Measurements from ENCODE around the gene TTC9C.
"Not testable (repeated sequence)": the region's sequence is repeated elsewhere in the genome, so short reads cannot be mapped to it uniquely, and the experiment has no call there.

The TTC9C gene

DNA sequence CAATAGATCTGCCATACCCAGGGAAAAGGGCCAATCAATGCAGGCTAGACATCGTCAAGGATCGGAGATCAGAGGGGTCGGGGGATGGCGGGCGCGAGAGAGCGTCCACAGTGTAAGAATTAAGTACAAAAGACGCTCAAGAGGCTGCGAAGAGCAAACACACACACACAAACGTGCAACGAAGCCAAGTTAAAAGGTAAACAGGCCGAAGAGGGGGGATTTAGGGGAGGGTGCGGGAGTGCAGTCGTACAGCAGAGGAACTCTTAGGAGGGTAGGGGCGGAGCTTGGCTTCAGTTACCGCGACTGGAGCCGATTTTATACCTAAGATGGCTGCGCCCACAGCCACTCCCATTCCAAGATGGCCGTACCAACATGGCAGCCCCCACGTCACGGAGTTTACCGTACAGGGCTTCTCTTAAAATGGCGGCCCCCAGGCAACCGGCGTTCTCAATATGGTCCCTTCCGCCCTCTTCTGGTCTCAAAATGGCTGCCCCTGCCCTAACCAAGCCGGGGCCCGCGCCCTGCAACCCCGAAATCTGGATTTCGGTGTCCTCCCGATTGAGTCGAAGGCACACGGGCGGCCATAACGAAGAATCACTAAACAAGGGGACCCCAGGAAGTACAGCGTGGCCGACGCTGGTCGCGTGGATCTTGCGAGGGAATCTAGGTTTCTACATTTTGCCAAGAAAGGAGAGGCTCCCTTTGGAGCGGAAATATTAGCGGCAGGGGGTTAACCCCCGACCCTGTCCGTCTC is 18.9 kb upstream of the TTC9C start:
- DNase-seq (ENCODE audit: low spot score), result peak; percentile 98

DNA sequence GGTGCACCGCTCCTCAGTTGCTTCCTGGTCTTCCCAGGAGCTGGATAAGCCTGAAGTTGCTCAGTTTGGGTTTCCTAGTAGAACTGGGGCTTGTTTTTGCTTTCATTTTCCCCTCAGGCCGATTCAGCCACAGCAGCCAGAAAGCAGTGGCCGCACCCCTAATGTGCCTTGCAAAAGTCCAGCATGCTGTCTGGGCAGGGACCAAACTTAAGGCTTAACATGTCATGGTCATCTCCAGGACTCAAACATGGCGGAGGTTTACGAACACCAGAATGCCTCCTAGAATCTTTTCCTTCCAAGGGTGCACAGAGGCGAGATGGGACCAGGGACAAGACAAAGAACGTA is 18.3 kb upstream of the TTC9C start:
- no peak for DNase-seq (ENCODE audit: low spot score)

DNA sequence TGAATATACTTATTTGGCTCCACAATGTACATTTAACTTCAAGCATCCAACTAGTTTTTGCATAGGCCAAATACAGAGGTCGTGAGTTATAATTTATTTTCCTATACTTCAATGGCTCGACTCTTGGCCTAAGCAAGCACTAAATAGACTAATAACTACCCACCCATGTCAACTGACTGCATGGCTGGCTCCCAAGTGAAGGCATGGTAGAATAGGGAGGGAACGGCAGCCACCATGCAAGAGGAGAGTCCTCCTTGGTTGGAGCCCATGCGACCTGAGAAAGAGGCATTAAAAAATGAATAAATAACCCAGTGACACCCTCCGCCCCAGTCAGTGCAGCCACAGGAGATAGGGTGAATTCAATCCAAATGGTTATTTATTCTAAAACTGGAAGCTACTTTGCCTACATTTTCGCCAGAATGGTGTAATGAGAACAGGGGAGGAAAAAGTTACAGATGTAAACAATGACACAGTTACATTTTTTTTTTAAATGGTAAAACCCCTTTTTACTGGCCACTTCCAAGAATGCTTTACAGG is 15.9 kb upstream of the TTC9C start:
- DNase-seq (ENCODE audit: low spot score), result no peak

DNA sequence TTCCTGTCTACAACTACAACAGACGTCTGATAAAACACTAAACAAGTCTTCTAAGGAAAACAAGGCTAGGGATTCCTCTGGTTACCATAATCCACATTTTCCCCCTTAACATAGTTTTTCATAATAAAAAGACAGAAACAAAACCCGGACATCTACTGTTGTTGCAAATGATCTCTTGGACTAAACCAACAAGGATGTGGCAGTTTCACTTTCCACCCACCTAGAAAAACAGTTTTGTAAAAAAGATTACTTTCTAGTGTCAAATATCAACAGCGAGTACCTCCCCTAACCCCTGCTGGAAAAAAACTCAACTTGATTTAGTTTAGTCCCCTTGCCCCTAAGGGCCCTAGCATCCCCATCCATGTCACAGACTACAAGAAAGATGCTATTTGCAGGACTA is 15.4 kb upstream of the TTC9C start:
- DNase-seq (ENCODE audit: low spot score), result no peak

DNA sequence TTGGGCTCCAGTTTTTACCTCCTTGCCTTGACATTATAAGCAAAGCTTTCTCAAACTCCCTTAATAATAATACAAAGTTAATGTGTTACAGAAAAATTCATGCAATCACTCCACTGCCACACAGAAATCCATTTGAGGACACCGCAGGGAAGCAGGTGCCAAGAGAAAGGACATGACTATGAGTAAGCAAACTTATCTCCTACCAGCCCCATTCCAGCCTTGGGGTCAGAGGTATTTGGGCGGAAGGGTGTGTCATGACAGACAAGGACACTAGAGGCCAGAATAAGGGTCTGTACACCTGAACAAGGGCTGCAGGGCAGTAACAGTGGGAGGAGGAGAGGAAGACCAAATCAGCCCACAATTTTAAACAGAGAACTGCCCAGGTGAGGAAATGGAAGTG is 14.9 kb upstream of the TTC9C start:
- no peak for DNase-seq (ENCODE audit: low spot score)

DNA sequence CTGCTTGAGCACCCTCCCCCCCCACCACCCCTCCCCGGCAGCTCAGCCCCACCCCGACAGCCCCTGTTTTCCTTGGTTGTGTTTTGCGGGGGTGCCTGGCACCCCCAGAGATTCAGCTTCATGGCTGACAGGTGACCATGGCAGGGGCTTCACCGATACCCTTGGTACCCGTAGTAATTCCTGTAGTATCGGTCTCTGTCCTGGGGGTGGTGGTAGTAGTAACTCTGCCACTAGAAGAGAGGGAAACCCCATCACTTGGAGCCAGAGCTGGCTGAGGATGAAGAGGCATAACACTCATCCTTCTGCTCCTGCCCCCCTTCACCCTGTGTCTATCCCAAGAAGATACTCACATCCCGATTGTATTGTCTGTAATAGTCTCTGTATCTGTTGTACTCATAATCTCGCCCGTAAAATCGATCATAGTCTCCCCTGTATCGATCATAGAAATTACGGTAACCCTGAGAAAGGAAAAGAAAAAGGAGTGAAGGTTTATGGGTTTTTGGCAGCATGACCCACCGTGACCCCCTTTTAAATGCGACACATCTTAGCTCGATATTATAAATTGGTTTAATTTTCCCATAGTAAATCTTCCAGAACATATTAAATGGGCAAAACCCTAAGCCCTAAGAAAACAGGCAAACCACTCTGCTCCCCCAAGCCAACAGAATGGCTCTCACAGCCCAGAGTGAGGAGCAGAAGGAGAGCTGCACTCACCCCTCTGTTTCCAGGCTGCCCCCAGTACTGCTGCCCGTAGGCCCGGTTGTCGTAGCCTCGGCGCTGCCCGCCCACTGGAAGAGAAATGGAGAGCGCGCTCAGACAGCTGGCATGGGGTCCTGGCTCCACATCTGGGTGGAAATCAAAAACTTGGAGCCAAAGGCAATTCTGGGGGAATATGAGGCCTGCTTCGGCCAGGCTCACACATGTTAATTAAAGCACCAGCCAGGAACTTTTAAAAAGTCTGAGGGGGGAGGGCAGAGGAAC is 12.8 kb upstream of the TTC9C start:
- no peak for DNase-seq (ENCODE audit: low spot score)

DNA sequence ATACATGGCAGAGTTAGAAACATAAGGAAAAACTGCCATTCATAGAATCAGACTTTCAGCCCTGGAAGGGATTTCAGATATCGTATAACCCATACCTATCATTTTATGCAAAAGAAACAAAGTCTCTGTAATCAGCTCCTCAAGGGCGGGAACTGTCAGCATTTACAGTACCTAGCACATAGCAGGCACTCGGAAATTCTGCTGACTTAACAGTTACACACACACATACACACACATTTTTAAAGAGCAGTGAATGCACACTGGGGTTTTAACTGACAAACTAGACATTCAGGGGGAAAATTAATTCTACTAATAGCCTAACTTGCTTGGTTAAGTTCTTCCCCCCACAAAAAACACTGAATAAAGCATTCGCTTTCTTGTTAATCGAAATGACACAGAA is 12.1 kb upstream of the TTC9C start:
- no peak for DNase-seq (ENCODE audit: low spot score)

DNA sequence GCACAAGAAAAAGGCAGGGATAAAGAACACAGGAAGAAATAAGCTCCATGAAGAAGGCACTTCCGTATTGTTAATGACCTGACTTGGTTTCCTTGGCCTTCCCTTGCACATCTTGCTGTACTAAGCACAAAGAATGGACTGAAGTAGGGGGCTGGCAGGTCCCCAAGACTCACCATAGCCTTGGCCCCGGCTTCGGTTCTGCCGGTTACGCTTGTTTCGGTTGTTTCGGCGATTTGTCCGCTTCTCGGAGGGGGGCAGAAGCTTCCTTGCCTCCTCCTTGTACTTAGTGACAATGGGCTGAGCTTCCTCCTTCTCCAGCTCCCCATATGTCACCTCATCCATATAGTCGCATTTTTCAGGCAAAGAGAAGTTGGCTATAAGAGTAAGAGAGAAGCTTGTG is 11.5 kb upstream of the TTC9C start:
- no peak for DNase-seq (ENCODE audit: low spot score)

DNA sequence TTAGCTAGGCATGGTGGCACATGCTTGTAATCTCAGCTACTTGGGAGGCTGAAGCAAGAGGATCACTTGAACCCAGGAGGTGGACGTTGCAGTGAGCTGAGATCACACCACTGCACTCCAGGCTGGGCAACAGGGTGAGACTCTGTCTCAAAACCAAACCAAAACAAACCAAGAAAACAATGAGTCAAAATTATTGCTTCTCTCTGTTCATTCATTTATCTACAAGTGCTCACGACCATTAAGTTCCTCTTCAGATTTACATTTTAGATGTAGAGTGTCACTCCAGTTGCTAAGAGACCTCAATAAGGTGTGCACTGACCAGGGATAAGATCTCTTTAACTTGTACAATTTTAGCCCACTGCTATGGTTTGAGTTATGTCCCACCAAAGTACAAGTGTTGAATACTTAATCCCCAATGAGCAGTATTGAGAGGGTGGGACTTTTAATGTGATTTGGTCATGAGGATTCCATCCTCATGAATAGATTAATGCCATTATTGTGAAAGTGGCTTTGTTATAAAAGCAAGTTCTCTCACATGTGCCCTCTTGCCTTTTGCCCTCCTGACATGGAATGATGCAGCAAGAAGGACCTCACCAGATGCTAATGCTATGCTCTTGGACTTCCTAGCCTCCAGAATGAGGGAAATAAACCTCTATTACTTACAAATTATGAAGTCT is 8.8 kb upstream of the TTC9C start:
- DNase-seq (ENCODE audit: low spot score), result no peak

DNA sequence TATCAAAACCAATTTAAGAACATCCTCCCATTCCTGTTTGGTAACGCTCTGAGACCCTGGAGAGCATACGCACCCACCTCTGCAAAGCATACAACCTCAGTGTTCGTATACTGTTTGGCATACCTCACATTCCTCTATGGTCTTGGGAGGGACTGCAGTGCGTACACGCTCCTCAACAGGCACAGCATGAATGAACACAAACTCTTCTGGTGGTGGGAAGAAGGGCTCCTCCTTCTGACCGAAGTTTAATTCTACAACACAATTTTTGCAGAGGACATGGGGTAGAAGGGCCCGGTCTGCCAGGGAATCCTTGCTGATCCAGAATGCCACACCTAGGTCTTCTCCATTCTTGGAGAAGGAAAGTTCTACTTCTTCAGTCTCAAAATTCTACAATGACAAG is 6.3 kb upstream of the TTC9C start:
- DNase-seq (ENCODE audit: low spot score), result no peak

DNA sequence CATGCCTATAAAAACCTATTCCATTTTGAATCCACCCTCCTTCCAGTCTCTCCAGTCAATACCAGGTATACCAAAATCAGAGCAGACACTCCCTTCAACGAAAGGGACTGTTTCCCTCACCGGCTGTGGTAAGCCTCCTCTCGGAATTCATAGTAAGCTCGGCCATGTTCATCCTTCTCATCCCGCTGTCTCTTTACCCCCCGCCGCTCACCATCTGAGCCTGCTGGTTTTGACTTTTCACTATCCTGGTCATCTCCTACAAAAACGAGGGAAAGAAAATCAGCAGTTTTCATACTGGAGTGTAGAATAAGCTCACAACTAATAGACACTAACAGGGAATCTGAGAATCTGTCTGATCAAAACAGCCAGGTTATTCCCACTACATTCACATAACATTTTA is 4.1 kb upstream of the TTC9C start:
- no peak for DNase-seq (ENCODE audit: low spot score)

DNA sequence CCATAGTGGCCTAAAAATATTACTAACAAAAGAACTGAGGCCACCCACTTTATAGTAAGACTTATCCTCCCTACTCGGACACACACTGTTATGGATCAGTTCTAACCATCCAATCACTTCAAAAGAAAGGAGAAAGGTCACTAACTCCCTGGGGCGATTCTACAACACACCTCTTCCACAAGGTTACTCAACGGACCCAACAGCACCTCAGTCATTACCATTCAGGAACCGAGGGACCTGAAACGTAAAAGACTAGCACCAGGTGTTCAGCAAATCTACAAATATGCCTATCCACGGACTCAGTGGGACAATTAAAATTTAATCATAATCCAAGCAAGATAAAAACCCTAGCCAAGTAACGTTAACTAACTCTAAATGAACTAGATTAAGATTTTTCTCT is 2.6 kb upstream of the TTC9C start:
- DNase-seq (ENCODE audit: low spot score), result no peak

DNA sequence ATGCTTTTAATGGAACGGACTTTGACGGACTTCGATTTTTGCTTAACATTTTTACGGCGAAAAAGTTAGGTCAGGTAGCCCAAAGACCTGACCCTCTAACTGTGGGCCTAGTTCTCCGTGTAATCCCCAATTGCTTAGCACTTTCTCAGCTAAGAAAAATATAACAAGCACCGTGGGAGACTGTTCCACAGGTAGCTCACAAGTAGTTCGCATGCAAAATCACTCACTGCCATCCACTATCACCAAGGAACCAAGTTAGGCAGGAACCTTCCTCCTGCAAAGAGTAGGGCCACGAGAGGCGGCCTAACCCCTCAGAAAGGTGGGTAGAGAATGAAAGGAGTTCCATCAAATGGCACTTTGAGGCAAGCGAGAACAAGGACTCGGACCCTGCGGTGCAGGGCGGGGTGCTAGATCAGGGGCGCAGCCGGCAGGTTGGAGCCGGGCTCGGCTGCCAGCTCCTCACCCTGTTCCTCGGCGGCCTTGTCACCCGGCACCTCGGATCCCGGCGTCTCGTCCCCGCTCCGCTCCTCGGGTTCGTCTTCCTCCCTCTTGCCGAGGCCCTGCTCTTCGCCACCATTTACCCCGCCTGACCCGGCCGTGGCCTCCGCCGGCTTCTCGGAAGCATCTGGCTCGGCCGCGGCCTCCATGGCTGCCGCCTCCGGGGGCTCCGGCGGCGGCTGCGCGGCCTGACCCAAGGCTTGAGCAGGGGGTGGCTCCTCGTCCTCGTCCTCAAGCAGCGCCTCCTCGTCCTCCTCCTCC is 2.0 kb upstream of the TTC9C start:
- no peak for DNase-seq (ENCODE audit: low spot score)

DNA sequence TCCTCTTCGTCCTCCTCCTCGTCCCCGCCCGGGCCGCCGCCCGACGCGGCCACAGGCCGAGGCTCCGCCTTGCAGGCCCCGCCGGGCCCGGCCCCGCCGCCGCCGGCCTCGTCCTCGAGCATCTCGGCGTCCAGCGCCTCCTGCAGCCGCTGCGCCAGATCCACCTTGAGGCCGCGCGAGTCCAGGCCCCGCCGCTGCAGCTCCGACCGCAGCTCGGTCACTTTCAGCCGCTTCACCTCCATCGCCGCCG is 1.4 kb upstream of the TTC9C start:
- no peak for DNase-seq (ENCODE audit: low spot score)

DNA sequence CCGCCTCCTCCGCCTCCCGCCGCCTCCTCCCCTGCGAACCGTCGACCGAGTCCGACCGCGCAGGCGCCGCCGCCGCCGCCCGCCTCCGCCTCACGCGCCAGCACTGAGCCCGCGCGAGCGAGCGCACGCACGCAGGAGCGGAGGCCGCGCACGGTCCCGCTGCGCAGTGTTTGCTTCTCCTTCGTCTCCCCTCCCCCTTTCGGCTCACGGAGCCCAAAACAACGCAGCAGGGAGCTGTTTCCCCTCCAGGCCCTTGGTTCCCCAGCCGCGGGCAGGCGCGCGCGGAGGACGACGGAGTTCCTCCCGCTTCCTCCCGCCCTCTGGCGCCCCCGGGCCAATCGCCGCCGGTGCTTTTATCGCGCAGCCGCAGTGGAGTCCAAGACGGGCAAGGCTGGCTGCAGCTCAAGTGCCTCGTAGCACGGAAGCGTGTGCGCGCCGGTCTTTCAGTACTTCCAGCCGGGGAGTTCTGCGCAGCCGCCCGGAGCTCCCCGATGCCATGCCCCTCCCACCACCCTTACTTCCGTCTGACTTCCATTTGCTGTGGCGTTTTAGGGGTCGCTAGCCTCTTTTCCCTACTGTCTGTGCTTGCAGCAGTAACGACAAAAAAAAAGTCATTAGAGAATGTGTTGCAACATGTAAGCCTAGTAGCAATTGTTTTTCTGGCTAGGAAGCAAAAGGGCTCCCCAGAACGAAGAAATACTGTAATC is 968 bp upstream of the TTC9C start, which contains the start of gene HNRNPUL2:
HNRNPUL2 (minus strand) TSS at position 293 of the 707 bp plus-strand sequence. CDS start 301 bp downstream, outside the sequence.
- DNase-seq (ENCODE audit: low spot score), result peak; percentile 99

DNA sequence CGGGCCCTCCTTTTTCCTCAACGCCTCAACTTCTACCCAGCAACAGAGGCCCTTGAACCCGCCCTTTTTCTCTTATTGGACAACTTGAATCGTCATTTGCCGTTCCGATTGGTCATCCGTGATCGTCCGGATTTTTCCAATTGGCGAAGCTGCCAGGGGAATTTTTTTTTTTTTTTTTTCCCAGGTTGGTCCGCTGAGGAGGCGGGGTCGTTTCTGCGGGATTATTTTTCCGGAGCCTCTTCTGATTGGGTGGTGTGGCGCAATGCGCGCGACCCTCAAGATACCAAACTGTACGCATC is 465 bp upstream of the TTC9C start:
- DNase-seq (ENCODE audit: low spot score), result peak; percentile 93

DNA sequence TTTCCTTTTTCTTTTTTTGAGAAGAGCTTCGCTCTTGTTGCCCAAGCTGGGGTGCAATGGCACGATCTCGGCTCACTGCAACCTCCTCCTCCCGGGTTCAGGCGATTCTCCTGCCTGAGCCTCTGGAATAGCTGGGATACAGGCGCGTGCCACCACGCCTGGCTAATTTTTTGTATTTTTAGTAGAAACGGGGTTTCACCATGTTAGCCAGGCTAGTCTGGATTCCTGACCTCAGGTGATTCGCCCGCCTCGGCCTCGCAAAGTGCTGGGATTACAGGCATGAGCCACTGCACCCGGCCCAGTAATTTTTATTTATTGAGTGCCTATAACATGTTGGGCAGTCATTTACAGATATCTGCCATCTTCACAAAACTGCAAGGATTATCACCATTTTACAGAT is 1.8 kb downstream of the TTC9C start:
- DNase-seq (ENCODE audit: low spot score), result not testable (repeated sequence)

DNA sequence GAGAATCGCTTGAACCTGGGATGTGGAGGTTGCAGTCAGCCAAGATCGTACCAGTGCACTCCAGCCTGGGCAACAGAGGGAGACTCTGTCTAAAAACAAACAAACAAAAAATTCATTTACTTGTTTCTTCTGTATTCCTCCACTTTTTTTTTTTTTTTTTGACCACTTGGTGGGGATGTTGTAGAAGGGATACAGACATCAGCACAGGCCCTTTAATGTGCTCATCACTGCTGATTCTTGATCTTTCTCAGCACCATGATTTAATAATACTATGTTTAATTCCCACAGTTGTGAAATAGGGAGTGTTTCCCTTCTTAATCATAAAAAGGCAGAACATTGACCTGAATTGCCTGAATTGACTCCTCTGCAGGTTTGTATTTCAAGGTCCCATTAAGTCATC is 4.5 kb downstream of the TTC9C start:
- DNase-seq (ENCODE audit: low spot score), result no peak

DNA sequence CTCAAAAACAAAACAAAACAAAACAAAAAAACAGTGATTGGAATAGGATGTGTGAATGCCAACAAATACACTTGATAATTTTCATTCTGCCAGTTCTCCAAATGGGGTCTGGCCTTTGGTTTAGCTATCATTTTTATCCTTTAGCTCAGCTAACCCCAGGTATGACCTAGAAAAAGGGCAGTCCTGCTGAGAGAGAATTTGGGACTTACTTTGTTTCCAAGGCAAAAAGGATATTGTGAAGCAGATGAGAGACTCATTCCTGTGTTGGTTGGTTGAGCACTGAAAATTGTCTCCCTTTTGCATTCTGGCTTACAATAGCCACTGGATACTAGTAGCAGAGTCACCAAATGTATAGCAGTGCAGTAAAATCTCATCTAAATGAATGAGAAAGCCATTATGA is 8.9 kb downstream of the TTC9C start:
- no peak for DNase-seq (ENCODE audit: low spot score)

DNA sequence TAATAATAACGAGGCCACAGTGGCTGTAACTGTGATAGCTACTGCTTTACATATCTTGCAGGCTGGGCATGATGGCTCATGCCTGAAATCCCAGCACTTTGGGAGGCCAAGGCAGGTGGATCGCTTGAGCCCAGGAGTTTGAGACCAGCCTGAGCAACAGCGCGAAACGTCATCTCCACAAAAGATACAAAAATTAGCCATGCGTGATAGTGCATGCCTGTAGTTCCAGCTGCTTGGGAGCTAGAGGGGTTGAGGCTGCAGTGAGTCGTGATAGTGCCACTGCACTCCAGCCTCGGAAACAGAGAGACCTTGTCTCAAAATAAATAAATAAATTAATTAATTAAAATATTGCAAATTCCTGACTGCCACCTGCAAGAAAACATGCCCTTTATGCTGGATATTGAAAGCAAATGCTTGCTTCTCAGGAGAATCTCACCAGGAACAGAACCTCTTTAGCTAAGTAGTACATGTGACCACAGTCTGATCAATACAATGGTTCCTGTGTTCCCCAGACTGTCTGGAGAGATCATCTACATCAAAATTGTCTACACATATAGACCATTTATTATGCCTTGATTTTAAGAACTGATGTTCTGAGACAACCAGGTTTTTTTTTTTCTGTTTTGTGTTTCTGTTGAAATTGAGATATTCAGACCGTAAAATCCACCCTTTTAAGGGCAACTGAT is 19.3 kb downstream of the TTC9C start:
- no peak for DNase-seq (ENCODE audit: low spot score)

DNA sequence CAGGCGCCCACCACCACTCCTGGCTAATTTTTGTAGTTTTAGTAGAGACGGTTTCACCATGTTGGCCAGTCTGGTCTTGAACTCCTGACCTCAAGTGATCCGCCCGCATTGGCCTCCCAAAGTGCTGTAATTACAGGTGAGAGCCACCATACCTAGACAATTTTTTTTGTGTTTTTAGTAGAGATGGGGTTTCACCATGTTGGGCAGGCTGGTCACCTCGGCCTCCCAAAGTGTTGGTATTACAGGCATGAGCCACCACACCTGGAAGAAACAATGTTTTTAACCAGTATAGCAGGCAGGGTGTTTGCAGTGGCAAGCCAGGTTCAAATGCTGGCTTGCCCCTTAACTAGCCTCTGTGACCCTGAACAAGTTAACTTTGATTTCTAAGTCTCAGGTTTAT is 21.6 kb downstream of the TTC9C start:
- not testable (repeated sequence) for DNase-seq (ENCODE audit: low spot score)
